Activated CD4-positive, alpha-beta T cell treated with anti-CD3 and anti-CD28 coated beads, Interleukin-2, Interleukin-4, amounts not matched to agents 100 ng/mL and 50 ng/mL, durations not matched to agents 16 hours and 8 hours (primary cell): Measurements from ENCODE around the gene RABEPK.
"Not testable (repeated sequence)": the region's sequence is repeated elsewhere in the genome, so short reads cannot be mapped to it uniquely, and the experiment has no call there.

Experiments
- DNase-seq: peaks from one replicate; pipeline ENCODE4 v3.0.0-alpha.2; 2020; ENCODE audit warnings: low spot score

Gene RABEPK, protein sequence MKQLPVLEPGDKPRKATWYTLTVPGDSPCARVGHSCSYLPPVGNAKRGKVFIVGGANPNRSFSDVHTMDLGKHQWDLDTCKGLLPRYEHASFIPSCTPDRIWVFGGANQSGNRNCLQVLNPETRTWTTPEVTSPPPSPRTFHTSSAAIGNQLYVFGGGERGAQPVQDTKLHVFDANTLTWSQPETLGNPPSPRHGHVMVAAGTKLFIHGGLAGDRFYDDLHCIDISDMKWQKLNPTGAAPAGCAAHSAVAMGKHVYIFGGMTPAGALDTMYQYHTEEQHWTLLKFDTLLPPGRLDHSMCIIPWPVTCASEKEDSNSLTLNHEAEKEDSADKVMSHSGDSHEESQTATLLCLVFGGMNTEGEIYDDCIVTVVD

DNA sequence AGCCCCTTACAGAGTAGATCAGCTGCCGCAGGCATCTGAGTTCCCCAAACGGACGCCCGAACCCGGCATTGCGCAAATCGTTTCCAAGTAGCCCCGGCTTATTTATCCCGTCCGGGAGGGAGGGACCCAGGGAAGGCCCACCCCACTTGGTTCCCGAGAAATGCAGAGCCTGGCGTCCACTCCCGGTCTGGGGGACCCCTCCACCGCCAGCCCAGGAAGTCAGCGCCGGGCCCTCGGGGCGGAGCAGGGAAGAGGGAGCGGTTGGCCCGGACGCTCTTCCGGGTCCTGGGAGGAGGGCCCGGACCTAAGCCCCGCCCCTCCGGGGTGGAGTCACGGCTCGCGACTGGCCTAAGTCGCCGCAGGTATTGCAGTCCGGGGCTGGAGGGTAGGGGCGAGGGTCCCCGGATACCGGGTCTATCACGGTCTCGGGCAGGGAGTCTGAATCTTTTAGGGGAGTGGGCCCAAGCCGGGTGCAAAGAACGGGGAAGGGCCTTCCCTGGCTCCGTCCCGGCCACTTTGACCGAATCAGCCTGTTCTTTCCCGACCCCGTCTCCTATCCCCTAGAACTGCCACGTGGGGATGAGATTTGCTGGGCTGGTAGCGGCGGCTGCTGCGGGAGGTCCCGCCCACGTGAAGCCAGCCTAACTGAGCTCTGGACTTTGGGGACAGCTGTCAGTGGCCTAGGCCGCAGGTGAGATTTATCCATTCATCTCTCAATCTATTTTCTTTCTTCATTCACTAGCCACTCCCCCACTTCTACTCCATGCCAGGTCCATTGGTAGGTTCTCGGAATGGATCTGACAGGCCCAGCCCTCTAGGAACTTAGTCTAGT, at the start of gene RABEPK:
TSS of gene RABEPK (plus strand) at position 327 of the 832 bp plus-strand sequence. CDS start 2,472 bp downstream, outside the sequence.
- peak; percentile 92 for DNase-seq

DNA sequence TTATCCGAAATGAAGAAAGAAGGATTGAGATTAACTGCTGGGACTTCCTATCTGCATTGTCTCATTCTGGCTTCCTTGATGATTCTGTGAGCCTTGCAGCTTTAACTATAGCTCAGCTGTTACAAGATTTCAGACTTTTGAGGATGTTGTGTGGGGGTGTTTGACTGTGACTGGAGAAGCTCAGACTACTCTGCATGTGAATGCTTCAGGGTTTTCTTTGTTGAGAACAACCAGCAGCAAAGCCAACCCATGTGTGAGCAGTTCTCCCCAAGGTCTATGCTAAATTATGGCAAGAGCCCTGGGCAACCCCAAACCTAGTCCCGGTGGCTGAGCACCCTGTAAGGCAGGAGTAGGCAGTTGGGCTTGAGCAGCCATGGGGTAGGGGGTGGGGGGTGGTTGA, 48.6 kb upstream of the RABEPK start:
- DNase-seq = no peak

DNA sequence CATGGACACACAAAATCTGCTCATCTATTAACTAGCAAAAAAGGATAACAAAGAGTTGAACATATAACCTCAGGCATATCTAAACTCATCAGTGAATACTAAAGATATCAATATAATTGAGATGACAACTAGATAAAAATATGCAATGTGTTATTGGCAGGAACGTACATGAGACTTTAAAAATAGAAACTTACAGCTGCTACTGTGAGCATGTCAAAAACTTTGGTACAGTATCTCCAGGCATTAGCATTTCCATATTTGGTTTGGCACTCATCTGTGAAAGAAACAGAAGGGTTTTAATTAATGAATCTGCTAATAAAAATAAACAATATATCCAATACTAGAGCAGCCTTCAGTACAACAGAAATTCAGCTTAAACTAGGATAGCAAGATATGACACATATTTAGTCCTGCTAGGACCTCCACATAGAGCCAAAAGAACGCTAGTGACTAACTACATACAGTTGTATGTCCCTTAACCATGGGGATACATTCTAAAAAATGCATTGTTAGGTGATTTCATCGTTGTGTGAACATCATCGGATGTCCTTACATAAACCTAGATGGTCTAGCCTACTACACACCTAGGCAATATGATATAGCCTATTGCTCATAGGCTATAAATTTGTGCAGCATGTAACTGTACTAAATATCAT, 46.5 kb upstream of the RABEPK start:
- no peak for DNase-seq

DNA sequence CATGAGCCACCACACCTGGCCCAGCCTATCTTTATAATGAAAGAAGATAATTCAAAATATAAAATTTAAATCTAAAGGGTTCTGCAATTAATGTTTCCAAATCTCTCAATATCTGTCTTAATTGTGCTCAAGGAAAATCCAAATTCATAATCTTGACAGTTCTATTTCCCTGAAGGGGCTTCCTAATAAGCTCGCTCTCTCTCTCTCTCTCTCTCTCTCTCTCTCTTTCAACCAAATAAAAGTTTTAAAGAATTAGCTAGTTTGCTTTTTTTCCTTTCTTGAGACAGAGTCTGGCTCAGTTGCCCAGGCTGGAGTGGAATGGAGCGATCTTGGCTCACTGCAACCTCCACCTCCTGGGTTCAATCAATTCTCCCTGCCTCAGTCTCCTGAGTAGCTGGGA, 43.8 kb upstream of the RABEPK start:
- DNase-seq = no peak

DNA sequence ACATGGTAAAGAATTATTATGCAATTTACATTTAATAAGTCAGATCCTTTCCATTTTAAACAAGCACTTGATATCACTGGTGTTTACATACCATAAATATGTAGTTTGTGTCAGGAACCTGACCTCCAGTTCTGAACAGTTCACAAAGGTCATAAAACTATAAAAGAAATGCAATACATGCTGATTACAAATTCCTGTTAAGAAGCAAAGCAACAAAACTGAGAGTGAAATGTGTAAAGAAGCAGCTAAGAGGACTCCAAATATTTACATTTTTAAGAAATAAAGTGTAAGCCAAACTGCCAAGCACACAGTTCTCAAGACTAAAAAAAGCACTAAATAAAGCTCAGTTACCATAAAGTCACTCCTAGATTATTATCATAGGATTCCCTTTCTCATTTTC, 39.6 kb upstream of the RABEPK start:
- DNase-seq = no peak

DNA sequence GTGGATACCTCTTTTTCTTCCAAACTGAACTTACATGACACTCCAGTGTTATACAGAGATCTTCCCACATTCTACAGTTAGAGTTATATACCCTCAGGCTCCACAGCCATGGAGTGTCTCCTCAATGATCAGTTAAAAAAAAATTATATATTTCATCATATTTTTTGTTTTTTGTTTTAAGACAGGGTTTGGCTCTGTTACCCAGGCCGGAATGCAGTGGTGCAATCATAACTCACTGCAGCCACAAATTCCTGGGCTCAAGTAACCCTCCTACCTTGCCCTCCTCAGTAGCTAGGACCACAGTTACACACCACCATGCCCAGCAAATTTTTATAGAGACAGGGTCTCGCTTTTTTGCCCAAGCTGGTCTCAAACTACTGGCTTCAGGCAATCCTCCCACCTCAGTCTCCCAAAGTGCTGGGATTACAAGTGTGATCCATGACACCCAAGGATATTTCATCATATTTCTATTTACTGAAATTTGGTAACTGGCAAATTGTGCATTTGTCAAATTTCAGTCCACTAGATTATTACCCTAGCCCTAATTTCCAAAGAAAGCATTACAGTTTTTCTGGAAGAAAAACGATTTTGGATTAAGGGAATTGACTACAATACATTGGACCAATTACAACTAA, 38.9 kb upstream of the RABEPK start:
- DNase-seq = no peak

DNA sequence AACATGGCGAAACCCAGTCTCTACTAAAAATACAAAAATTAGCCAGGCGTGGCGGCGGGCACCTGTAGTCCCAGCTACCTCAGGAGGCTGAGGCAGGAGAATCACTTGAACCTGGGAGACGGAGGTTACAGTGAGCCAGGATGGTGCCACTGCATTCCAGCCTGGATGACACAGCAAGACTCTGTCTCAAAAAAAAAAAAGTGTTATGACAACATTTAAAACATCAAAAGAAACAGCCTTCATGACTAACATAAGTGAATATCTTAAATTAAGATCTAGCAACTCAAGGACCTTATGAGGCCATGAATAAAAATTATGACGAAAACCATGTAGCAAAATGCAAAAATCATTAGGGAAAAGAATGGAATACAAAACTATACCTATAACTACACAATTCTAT, 37.5 kb upstream of the RABEPK start:
- not testable (repeated sequence) for DNase-seq

DNA sequence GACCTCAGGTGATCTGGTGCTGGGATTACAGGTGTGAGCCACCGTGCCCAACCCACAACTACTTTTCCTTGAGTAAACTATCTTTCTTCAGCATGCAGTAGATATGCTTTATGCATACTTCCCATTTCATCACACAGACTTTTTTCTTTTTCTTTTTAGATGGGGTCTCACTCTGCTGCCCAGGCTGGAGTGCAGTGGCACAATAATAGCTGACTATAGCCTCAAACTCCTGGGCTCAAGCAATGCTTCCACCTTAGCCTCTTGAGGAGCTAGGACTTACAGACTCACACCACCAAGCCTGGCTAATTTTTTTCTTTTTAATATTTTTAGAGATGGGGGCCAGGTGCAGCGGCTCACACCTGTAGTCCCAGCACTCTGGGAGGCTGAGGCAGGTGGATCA, 33.6 kb upstream of the RABEPK start:
- DNase-seq = no peak

DNA sequence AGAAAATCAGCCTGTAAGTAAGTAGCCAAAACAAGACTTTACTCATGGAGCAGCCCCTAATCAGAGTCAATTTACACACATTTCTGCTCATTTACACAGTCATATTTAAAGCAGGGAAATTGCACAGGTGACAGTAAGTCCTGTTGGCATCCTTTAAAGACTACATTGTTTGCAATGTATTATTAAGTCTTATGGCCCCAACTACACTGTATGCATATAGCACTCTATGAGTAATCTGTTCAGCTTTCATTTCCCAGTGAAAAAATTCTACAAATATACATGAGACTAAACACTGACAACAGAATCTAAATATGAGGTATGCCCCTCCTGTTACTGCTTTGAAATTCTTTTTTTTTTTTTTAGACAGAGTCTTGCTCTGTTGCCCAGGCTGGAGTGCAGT, 30.4 kb upstream of the RABEPK start:
- DNase-seq = no peak

DNA sequence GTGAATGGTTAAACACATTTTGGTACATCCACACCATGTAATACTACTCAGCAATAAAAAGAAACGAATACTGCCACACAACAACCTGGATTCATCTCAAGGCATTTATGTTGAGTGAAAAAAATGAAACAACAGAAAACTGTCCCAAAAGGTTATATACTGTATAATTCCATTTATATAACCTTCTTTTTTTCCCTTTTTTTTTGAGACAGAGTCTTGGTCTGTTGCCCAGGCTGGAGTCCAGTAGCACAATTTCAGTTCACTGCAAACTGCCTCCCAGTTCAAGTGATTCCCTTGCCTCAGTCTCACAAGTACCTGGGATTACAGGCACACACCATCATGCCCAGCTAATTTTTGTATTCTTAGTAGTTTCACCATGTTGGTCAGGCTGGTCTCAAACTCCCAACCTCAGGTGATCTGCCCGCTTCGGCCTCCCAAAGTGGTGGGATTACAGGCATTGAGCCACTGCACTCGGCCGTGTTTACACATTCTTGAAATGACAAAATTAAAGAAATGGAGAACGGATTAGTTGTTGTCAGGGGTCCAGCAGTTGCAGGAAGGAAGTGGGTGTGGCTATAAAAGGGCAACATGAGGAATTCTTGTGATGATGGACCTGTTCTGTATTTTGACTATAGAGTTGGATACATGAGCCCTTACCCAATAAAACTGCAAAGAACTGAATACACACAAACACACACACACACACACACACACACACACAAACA, 28.1 kb upstream of the RABEPK start:
- no peak for DNase-seq

DNA sequence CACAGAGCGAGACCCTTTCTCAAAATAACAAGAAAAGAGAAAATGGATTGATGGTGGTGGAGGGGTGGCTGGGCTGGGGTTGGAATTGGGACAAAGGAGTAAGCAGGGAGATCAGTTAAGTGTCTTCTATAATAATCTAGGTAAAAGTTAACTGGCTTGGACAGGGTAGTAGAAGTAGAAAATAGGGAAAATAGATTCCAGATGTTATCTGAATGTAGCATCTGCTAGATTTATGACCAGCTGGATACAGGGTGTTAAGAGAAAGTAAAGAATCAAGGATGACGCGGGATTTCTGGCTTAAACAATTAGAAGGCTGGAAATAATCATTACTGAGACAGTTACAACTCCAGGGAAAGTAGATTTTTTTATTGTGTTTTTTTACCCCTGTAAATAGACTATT, 23.7 kb upstream of the RABEPK start:
- DNase-seq = no peak

DNA sequence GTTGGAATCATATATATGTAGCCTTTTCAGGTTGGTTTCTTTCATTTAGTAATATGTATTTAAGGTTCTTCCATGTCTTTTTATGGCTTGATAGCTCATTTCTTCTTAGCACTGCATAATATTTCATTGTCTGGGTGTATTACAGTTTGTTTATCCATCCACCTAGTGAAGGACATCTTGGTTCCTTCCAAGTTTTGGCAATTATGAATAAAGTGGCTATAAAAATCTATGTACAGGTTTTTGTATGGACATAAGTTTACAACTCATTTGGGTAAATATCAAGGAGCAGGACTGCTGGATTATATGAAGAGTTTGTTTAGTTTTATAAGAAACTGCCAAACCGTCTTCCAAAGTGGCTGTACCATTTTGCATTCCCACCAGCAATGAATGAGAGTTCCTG, 22.5 kb upstream of the RABEPK start:
- no peak for DNase-seq

DNA sequence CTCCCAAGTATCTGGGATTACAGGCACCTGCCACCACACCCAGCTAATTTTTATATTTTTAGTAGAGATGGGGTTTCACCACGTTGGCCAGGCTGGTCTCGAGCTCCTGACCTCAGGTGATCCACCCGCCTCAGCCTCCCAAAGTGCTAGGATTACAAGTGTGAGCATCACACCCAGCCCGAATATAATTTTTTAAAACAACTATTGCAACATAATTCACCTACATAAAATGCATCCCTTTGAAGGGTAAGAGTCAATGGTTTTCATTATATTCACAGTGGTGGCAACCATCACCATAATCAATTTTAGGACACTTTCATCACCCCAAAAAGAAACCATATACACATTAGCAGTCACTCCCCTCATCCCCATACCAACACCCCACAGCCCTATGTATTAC, 20.6 kb upstream of the RABEPK start:
- DNase-seq = not testable (repeated sequence)

DNA sequence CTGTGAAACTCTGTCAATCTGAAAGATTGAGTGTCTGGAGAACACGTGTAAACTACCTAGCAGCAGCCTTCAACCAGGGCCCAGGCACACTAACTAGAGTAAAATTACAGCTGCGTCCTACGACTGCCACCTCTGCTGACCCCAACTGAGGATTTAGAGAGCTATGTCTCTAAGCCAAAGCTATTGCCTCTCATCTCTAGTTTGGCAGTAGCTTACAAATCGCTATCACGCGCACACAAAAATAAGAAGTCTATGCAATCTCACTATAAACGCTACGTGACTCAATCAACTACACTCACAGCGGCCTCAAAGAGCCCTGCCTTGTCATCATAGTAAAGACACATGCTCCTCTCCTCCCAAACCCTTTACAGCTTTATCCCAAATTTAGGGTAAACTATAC, 19.5 kb upstream of the RABEPK start:
- DNase-seq = no peak

DNA sequence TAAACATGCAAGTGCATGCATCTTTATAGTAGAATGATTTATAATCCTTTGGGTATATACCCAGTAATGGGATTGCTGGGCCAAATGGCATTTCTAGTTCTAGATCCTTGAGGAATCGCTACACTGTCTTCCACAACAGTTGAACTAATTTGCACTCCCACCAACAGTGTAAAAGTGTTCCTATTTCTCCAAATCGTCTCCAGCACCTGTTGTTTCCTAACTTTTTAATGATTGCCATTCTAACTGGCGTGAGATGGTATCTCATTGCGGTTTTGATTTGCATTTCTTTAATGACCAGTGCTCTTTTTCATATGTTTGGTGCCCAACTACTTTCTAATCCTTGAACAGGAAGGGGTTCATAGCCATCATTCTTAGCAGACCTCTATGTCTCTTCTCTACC, 18.6 kb upstream of the RABEPK start:
- DNase-seq = not testable (repeated sequence)

DNA sequence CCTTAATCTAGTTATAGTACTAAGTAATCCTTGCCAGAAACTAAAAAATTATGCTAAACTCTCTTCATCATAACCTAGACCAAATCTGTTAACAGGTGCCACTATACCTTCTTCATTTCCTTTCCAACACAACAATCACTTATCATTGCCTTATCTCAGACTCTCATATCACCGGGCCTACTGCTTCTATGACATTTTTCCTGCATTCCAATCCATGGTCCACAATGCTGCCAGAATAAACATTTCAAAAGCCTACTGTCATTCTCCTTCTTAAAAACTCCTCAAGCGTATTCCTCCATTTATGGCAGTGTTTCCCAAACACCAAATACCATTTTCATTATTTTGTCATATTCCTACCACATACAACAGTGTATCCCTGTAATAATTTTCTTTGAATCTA, 17.3 kb upstream of the RABEPK start:
- no peak for DNase-seq

DNA sequence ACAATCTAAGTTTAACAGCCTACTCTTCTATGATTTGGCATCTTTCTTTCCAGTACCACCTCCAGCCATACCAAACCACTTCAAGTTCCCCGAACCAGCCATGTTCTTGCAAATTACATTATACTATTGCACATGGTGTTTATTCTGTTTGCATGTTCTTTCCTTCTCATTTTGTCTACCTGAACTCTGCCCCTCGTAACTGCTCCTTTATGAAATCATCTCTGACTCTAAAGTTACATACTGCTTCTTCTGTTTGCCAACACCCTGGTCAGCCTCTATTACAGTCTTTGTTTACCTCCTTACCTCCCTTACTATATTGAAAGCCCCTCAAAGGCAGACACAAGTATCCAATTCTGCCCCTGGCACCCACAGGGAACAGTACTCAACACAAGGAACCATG, 16.8 kb upstream of the RABEPK start:
- DNase-seq = no peak

DNA sequence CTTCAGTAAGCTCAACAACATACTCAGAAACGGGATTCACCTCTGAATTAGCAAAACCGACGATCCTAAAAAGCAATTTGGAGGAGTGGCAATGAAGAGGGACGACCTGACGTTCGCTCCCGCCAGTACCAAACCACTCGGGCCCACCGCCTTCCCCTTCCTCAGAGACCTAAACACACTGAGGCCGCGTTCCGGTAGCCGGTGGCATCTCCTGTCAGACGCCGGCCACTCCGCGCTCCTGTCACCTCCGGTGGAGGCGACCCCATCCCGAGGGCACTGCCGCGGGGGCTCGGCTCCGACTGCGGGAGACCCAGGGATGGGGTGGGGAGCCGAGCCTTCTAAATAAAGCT, 11.4 kb upstream of the RABEPK start:
- peak; percentile 34 for DNase-seq

DNA sequence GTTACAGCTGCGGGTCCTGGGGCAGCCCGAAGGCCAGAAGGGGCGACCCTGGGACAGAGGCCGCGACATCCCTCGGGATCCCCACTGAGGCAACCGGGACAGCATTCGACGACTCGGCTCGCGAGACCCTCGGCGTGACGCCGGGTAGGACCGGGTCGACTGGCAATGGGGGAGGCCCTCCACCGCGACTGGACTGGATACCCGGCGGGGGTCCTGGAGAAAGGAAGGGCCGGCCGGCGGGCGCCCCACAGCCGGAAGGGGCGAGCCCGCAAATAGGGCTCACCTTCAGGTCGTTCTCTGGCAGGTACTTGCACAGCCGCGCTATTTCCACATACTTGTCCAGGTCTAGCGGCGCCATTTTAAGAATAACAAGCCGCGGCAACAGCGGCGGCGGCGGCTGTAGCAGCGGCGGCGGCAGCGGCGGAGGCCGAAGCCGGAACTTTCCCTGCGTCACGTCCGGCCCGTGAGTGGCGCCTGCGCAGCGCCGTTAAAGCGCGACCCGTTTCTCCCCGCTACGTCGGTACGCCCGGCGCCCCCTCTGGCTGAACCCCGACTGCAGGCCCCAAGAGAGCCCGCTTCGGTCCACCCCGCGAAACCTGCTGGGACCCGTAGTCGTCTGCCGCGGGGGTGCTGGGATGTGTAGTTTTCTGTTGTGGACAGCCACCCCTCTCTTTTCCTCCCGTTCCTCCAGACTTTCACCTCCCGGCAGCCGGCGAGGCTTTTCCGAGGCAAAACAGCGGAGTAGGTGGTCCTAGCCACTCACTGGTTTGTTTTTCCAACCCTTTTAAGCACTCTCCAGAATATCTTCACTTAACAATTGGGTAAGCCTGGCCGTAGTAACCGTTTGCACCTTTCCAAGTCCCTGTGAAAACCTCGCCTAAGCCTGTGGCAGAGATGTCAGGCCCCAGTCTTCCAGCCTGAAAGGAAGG, 10.7 kb upstream of the RABEPK start, which contains the start of gene PPP6C:
TSS of gene PPP6C (minus strand) at position 443 of the 929 bp plus-strand sequence. CDS start at position 358, 85 bp downstream.
- DNase-seq = peak; percentile 97

DNA sequence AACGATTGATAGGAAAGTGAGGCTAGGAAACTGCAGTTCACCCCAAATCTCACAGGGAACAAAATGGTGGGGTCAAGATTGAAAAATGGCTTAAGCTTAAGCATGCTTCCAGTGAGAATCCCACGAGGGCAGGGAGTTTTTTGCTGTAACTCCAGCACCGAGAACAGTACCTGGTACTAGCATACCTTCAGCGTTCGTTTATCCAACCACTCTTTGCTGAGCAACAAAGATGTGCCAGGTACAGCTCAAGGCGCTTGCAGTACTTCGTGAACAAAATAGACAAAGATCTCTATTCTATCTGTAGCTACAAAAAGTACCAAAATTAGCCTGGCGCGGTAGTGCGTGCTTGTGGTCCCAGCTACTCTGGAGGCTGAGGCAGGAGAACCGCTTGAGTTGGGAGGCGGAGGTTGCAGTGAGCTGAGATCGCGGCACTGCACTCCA, 10.0 kb upstream of the RABEPK start:
- DNase-seq = peak; percentile 14
